ENCODE data around the gene LIPH. TPM values are rescaled to one million over a fixed set of nuclear protein-coding genes. Genes with fewer than 3 reads are reported as not detected.

Gene LIPH
- total RNA-seq (not detected), polyA plus RNA-seq (not detected)

- CTCF ChIA-PET (ENCODE audit: partially characterized antibody): no interaction called here
- Mint-ChIP-seq H3K9me3 (no peaks in the 10 kb centered on the region), H3K27me3 (no peaks in the 10 kb centered on the region), H3K4me3 (no peak within 1 kb of the TSS), H3K4me1 (peaks cover 0 to 3% (median 2%) of the 10 kb centered on the region in 4 donors), H3K36me3 (no peaks in the 10 kb centered on the region), H3K27ac (no peak within 1 kb of the TSS)
- no peaks in the 10 kb centered on the region for H3K27me3 ChIP-seq (ENCODE audit: insufficient read depth, low read length)
- intact Hi-C loops (cut with micrococcal nuclease): no loop called here
- no peaks in the 10 kb centered on the region for H3K4me1 ChIP-seq (ENCODE audit: insufficient read depth, low read length)
- H3K36me3 ChIP-seq (ENCODE audit: insufficient read depth, low read length): no peaks in the 10 kb centered on the region
- no peaks in the 10 kb centered on the region for H3K9me3 ChIP-seq (ENCODE audit: control insufficient read depth in 1 of 2, low read length in 2 of 2)
- DNase-seq: no peak
- no peak within 1 kb of the TSS for H3K4me3 ChIP-seq (ENCODE audit: low read length in 2 of 2)
- H3K27ac ChIP-seq (ENCODE audit: low read depth, low read length): no peak within 1 kb of the TSS
- POLR2A ChIA-PET (ENCODE audit: partially characterized antibody): no interaction called here
These were observed at the start of gene LIPH for GRCh38 chr3:185552358-185552877. TSS of gene LIPH (minus strand) at chr3:185552588. CDS start at chr3:185552471, 117 bp downstream.

- DNase-seq: no peak
- H3K4me3 ChIP-seq (ENCODE audit: low read length in 2 of 2): no peak overlapping the region
- POLR2A ChIA-PET (ENCODE audit: partially characterized antibody): interaction anchor here (1.6 kb wide), 1 partner anchor 10 kb away, joined by 6 read pairs; the partner anchor contains the start of gene SENP2
- Mint-ChIP-seq H3K27ac (peak overlapping the region in 1 of 7 donors; percentile 83), H3K27me3 (no peaks in the 10 kb centered on the region), H3K4me1 (peaks cover 0 to 10% (median 8%) of the 10 kb centered on the region in 4 donors), H3K9me3 (no peaks in the 10 kb centered on the region), H3K4me3 (no peak overlapping the region), H3K36me3 (peaks cover 20 to 43% of the 10 kb centered on the region in 2 donors)
- no peaks in the 10 kb centered on the region for H3K9me3 ChIP-seq (ENCODE audit: control insufficient read depth in 1 of 2, low read length in 2 of 2)
- intact Hi-C loops (cut with micrococcal nuclease): no loop called here
- H3K4me1 ChIP-seq (ENCODE audit: insufficient read depth, low read length): no peaks in the 10 kb centered on the region
- no peak overlapping the region for H3K27ac ChIP-seq (ENCODE audit: low read depth, low read length)
- peaks cover 4% of the 10 kb centered on the region for H3K36me3 ChIP-seq (ENCODE audit: insufficient read depth, low read length)
- no peaks in the 10 kb centered on the region for H3K27me3 ChIP-seq (ENCODE audit: insufficient read depth, low read length)
- CTCF ChIA-PET (ENCODE audit: partially characterized antibody): interaction anchor here (0.8 to 1.3 kb wide), 3 partner anchors 14 to 65 kb away, joined by 3 to 6 read pairs (median 3); no protein-coding TSS in a partner anchor
These were observed 43.1 kb upstream of the LIPH start for GRCh38 chr3:185595526-185595925.

- Mint-ChIP-seq H3K4me3 (no peak overlapping the region), H3K4me1 (peaks cover 0 to 10% (median 8%) of the 10 kb centered on the region in 4 donors), H3K9me3 (no peaks in the 10 kb centered on the region), H3K36me3 (peaks cover 9 to 32% of the 10 kb centered on the region in 2 donors), H3K27ac (no peak overlapping the region), H3K27me3 (no peaks in the 10 kb centered on the region)
- Histone ChIP-seq H3K27ac (ENCODE audit: low read depth, low read length) (no peak overlapping the region), H3K27me3 (ENCODE audit: insufficient read depth, low read length) (no peaks in the 10 kb centered on the region), H3K9me3 (ENCODE audit: control insufficient read depth in 1 of 2, low read length in 2 of 2) (no peaks in the 10 kb centered on the region), H3K4me1 (ENCODE audit: insufficient read depth, low read length) (peaks cover 2% of the 10 kb centered on the region), H3K36me3 (ENCODE audit: insufficient read depth, low read length) (no peaks in the 10 kb centered on the region), H3K4me3 (ENCODE audit: low read length in 2 of 2) (no peak overlapping the region)
- CTCF ChIA-PET (ENCODE audit: partially characterized antibody): interaction anchor here (0.8 kb wide), 1 partner anchor 28 kb away, joined by 3 read pairs; no protein-coding TSS in a partner anchor
- POLR2A ChIA-PET (ENCODE audit: partially characterized antibody): no interaction called here
- intact Hi-C loops (cut with micrococcal nuclease): no loop called here
- DNase-seq: no peak
These were observed 41.7 kb upstream of the LIPH start for GRCh38 chr3:185594073-185594472.

GRCh38 chr3:185586686-185587039, 34.3 kb upstream of the LIPH start:
- CTCF ChIA-PET (ENCODE audit: partially characterized antibody): interaction anchor here (0.6 to 4.7 kb wide), 8 partner anchors 10 to 1691 kb away, joined by 3 to 42 read pairs (median 4); no protein-coding TSS in a partner anchor
- H3K27me3 Mint-ChIP-seq: no peaks in the 10 kb centered on the region
- Histone ChIP-seq H3K27ac (ENCODE audit: low read depth, low read length) (peak overlapping the region; percentile 95), H3K4me3 (ENCODE audit: low read length in 2 of 2) (peak overlapping the region; percentile 57 to 78), H3K36me3 (ENCODE audit: insufficient read depth, low read length) (no peaks in the 10 kb centered on the region), H3K9me3 (ENCODE audit: control insufficient read depth in 1 of 2, low read length in 2 of 2) (no peaks in the 10 kb centered on the region), H3K4me1 (ENCODE audit: insufficient read depth, low read length) (peaks cover 27% of the 10 kb centered on the region), H3K27me3 (ENCODE audit: insufficient read depth, low read length) (no peaks in the 10 kb centered on the region)
- peak overlapping the region; percentile 93 to 98 (median 96) for H3K27ac Mint-ChIP-seq
- H3K9me3 Mint-ChIP-seq: peaks cover 0 to 4% (median 0%) of the 10 kb centered on the region in 8 donors
- POLR2A ChIA-PET (ENCODE audit: partially characterized antibody): interaction anchor here (1.0 to 2.4 kb wide), 14 partner anchors 9 to 1197 kb away, joined by 3 to 16 read pairs (median 4); partner anchors contain the start of genes DNAJB11, EIF4A2, TMEM41A and TRA2B
- no peak for DNase-seq
- H3K36me3 Mint-ChIP-seq: peaks cover 0 to 23% of the 10 kb centered on the region in 2 donors
- peaks cover 18 to 32% (median 24%) of the 10 kb centered on the region in 4 donors for H3K4me1 Mint-ChIP-seq
- intact Hi-C loops (cut with micrococcal nuclease): loop anchor here (1.0 to 5.0 kb wide), 6 partner anchors 87 to 1339 kb away; partner anchors contain the start of genes ALG3, DNAJB11, EEF1AKMT4 and TMEM41A
- peak overlapping the region; percentile 83 to 94 (median 90) for H3K4me3 Mint-ChIP-seq

GRCh38 chr3:185585859-185586685, 33.7 kb upstream of the LIPH start, which contains the start of gene SENP2:
TSS of gene SENP2 (plus strand) at chr3:185586295. CDS start at chr3:185586414, 119 bp downstream.
- Mint-ChIP-seq H3K36me3 (peaks cover 0 to 19% of the 10 kb centered on the region in 2 donors), H3K27me3 (no peaks in the 10 kb centered on the region), H3K4me1 (peaks cover 18 to 32% (median 24%) of the 10 kb centered on the region in 4 donors), H3K27ac (peak within 1 kb of the TSS; percentile 93 to 98 (median 96)), H3K9me3 (peaks cover 0 to 4% (median 0%) of the 10 kb centered on the region in 8 donors), H3K4me3 (peak within 1 kb of the TSS; percentile 83 to 94 (median 90))
- H3K4me3 ChIP-seq (ENCODE audit: low read length in 2 of 2): peak within 1 kb of the TSS; percentile 57 to 78
- POLR2A ChIA-PET (ENCODE audit: partially characterized antibody): interaction anchor here (0.8 to 2.4 kb wide), 14 partner anchors 10 to 1197 kb away, joined by 3 to 16 read pairs (median 4); partner anchors contain the start of genes DNAJB11, EIF4A2, TMEM41A and TRA2B
- H3K9me3 ChIP-seq (ENCODE audit: control insufficient read depth in 1 of 2, low read length in 2 of 2): no peaks in the 10 kb centered on the region
- H3K27me3 ChIP-seq (ENCODE audit: insufficient read depth, low read length): no peaks in the 10 kb centered on the region
- H3K27ac ChIP-seq (ENCODE audit: low read depth, low read length): peak within 1 kb of the TSS; percentile 95
- intact Hi-C loops (cut with micrococcal nuclease): loop anchor here (1.0 to 5.0 kb wide), 6 partner anchors 87 to 1339 kb away; partner anchors contain the start of genes ALG3, DNAJB11, EEF1AKMT4 and TMEM41A
- CTCF ChIA-PET (ENCODE audit: partially characterized antibody): interaction anchor here (0.6 to 4.7 kb wide), 8 partner anchors 11 to 1690 kb away, joined by 3 to 42 read pairs (median 4); no protein-coding TSS in a partner anchor
- no peaks in the 10 kb centered on the region for H3K36me3 ChIP-seq (ENCODE audit: insufficient read depth, low read length)
- peaks cover 27% of the 10 kb centered on the region for H3K4me1 ChIP-seq (ENCODE audit: insufficient read depth, low read length)
- peak; percentile 99 to 100 (median 100) for DNase-seq

GRCh38 chr3:185585518-185585858, 33.1 kb upstream of the LIPH start:
- Mint-ChIP-seq H3K27ac (peak overlapping the region; percentile 93 to 98 (median 96)), H3K9me3 (peaks cover 0 to 4% (median 0%) of the 10 kb centered on the region in 8 donors), H3K4me3 (peak overlapping the region; percentile 83 to 94 (median 90)), H3K4me1 (peaks cover 17 to 32% (median 24%) of the 10 kb centered on the region in 4 donors), H3K36me3 (peaks cover 0 to 17% of the 10 kb centered on the region in 2 donors), H3K27me3 (no peaks in the 10 kb centered on the region)
- intact Hi-C loops (cut with micrococcal nuclease): loop anchor here (5.0 kb wide), 3 partner anchors 352 to 1338 kb away; partner anchors contain the start of genes ALG3, EEF1AKMT4, TRA2B and VPS8
- ChIA-PET POLR2A (ENCODE audit: partially characterized antibody) (interaction anchor here (0.8 to 2.4 kb wide), 12 partner anchors 10 to 1197 kb away, joined by 3 to 16 read pairs (median 6); partner anchors contain the start of genes DNAJB11, EIF4A2, TMEM41A and TRA2B), CTCF (ENCODE audit: partially characterized antibody) (interaction anchor here (1.0 to 4.7 kb wide), 3 partner anchors 11 to 1690 kb away, joined by 3 to 42 read pairs (median 9); no protein-coding TSS in a partner anchor)
- Histone ChIP-seq H3K27ac (ENCODE audit: low read depth, low read length) (peak overlapping the region; percentile 95), H3K36me3 (ENCODE audit: insufficient read depth, low read length) (no peaks in the 10 kb centered on the region), H3K4me1 (ENCODE audit: insufficient read depth, low read length) (peaks cover 27% of the 10 kb centered on the region), H3K4me3 (ENCODE audit: low read length in 2 of 2) (peak overlapping the region in 1 of 2 donors; percentile 78), H3K9me3 (ENCODE audit: control insufficient read depth in 1 of 2, low read length in 2 of 2) (no peaks in the 10 kb centered on the region), H3K27me3 (ENCODE audit: insufficient read depth, low read length) (no peaks in the 10 kb centered on the region)
- no peak for DNase-seq
